ENCODE data around the gene TEX36.
"Not testable (repeated sequence)": the region's sequence is repeated elsewhere in the genome, so short reads cannot be mapped to it uniquely, and the experiment has no call there.

TEX36 gene

DNA sequence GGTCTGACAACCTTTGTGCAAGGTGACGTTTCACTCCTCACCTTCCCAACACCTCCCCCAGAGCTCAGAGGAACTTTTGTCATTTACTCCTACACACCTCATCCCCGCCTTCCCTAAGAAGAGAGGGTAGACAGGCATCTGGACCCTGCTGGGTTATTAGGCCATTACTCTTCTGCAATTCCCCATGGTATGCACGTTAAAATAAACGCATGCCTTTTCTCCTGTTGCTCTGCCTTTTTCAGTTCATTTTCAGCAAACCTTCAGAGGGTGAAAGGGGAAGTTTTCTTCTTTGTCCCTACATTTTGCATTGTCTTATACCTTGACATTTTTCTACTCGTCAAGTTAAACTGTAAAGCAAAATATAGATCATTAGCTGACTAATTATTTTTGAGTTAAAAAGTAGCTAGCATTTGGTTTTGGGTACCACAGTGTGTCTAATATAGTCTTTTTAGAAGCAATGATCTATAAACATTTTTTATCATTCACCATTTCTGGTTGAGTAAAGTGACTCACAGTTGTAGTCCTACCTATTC, 26.1 kb upstream of the TEX36 start:
- Histone ChIP-seq H3K36me3 (ENCODE audit: control insufficient read depth, insufficient read depth, low read length) (no peaks in the 10 kb centered on the region), H3K27me3 (ENCODE audit: control insufficient read depth, insufficient read depth, low read length) (no peaks in the 10 kb centered on the region), H3K27ac (ENCODE audit: low read depth, low read length) (no peak overlapping the region), H3K9ac (ENCODE audit: low read length) (no peak overlapping the region), H3K9me3 (ENCODE audit: control insufficient read depth, insufficient read depth, low read depth, low read length) (peaks cover 4% of the 10 kb centered on the region; the same call in 1 of the 2 replicates), H3K4me3 (ENCODE audit: low read depth, low read length) (no peak overlapping the region), H3K4me1 (ENCODE audit: control insufficient read depth, insufficient read depth, low read length) (peaks cover 7% of the 10 kb centered on the region; the same call in 1 of the 2 replicates)

DNA sequence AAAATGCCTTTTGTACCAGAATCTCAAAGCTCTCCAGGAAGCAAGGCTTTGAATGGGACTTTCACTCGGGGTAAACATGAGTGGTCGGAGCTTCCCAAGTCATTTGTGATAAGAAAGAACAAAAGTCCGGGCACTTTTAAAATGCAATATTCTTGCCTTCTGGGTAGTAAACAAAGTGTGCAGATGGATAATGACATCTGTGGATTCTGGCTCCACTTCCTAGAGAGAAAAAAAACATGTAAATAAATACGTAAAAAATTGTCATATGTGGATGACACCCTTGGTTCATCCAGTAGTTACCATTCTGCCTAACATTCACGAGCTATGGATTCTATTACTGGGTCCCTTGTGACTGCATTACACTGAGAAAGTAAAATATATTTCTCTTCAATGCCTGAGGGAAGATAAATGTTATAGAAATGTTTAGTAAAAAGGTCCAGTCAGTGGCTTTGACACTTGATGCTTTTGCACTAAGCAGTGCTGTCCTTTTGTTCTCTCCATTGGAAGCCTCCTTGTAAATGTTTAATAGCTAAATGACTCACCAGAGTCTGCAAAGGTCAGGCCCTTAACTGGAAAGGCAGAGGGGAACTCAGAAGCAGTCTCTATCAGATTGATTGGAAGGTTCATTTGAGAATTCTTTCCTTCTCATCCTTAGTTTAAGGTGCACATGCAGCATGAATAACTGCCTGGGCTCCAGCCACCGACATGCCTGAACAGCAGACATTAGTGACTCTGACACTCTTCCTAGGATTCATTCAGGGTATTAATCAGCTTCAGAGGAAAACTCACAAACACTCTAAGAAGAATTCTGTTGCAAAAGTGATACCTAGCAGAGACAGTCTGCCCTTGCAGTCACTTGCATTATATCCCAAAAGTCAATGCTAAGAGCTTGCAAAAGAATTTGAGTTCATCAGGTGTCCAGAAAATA, 24.8 kb upstream of the TEX36 start:
- Histone ChIP-seq H3K36me3 (ENCODE audit: control insufficient read depth, insufficient read depth, low read length) (no peaks in the 10 kb centered on the region), H3K9ac (ENCODE audit: low read length) (no peak overlapping the region), H3K27me3 (ENCODE audit: control insufficient read depth, insufficient read depth, low read length) (no peaks in the 10 kb centered on the region), H3K4me3 (ENCODE audit: low read depth, low read length) (no peak overlapping the region), H3K9me3 (ENCODE audit: control insufficient read depth, insufficient read depth, low read depth, low read length) (peaks cover 4% of the 10 kb centered on the region; the same call in 1 of the 2 replicates), H3K27ac (ENCODE audit: low read depth, low read length) (no peak overlapping the region), H3K4me1 (ENCODE audit: control insufficient read depth, insufficient read depth, low read length) (peaks cover 7% of the 10 kb centered on the region; the same call in 1 of the 2 replicates)

DNA sequence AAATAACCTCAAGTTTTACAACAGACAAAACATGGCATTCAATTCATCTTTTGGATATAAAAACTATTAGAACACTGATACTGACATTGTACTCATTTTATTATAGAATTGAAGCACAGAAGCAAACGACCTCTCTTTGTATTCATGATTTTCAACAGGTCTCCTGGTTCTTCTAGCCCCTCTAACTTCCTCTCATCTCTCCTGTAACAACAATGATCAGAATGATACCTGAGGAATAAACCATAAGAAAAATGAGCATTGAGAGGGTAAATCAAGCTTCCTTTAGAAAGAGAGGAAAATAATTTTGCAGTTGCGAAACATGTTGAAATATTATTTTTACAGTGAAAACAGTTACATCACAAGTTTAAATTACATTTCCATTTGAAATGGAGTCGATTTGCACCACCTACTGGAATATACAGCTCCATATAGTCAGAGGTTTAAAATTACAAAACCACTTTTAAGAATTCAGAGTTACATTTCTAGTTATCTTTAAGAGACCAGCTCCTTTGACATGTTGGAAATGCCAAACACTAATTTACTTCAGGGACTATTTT, 17.5 kb upstream of the TEX36 start:
- no peak overlapping the region for H3K27ac ChIP-seq (ENCODE audit: low read depth, low read length)
- no peak overlapping the region for H3K9ac ChIP-seq (ENCODE audit: low read length)
- H3K27me3 ChIP-seq (ENCODE audit: control insufficient read depth, insufficient read depth, low read length), result no peaks in the 10 kb centered on the region
- no peaks in the 10 kb centered on the region for H3K4me1 ChIP-seq (ENCODE audit: control insufficient read depth, insufficient read depth, low read length)
- H3K4me3 ChIP-seq (ENCODE audit: low read depth, low read length), result no peak overlapping the region
- H3K9me3 ChIP-seq (ENCODE audit: control insufficient read depth, insufficient read depth, low read depth, low read length), result no peaks in the 10 kb centered on the region
- H3K36me3 ChIP-seq (ENCODE audit: control insufficient read depth, insufficient read depth, low read length), result no peaks in the 10 kb centered on the region

DNA sequence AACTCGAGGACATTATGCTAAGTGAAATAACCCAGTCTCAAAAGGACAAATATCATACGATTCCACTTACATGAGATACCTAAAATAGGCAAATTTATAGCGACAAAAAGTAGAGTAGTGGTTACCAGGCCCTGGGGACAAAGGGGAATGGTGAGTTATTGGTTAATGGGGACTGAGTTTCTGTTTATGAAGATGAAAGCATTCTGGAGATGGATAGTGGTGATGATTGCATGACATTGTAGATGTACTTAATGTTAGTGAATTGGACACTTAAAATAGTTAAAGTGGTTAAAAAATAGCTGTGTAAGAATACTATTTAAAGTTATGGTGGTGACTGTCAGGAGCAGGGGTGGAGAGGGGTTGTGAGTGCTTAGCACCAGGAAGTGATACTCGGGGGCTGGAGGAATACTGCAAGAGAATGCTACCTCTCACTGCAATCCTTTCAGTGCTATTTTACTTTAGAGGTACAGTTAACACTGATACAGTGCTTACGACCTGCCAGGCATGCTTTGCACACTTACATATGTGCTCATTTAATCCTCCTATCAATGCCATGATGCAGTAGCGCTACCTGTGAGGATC, 16.7 kb upstream of the TEX36 start:
- Histone ChIP-seq H3K36me3 (ENCODE audit: control insufficient read depth, insufficient read depth, low read length) (no peaks in the 10 kb centered on the region), H3K4me1 (ENCODE audit: control insufficient read depth, insufficient read depth, low read length) (no peaks in the 10 kb centered on the region), H3K9ac (ENCODE audit: low read length) (no peak overlapping the region)

DNA sequence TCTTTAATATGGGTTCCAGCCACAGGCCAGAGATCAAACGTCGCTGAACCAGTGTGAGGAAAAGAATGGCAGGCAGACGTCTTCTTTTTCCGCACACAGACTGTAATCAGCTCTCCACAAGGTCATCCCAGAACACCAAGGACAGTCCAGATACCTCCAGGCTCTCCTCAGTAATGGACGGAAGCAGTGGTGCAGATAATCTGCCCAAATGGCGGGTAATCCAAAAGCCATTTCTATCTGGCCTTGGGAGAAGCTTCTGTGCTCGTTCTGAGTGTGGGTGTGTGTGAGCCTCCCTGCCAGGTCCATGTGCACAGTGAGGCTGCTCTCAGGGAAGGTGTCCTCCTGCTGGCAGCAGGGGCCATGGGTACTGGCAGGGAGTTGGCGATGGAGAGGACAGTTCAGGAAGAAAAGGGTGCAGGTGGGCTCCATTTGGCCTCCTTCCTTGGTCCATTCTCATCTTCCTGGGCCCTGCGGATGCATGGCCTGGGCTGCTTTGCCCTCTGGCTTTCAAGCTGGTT, 15.6 kb upstream of the TEX36 start:
- Histone ChIP-seq H3K9ac (ENCODE audit: low read length) (no peak overlapping the region), H3K27me3 (ENCODE audit: control insufficient read depth, insufficient read depth, low read length) (no peaks in the 10 kb centered on the region), H3K9me3 (ENCODE audit: control insufficient read depth, insufficient read depth, low read depth, low read length) (no peaks in the 10 kb centered on the region), H3K27ac (ENCODE audit: low read depth, low read length) (no peak overlapping the region), H3K4me1 (ENCODE audit: control insufficient read depth, insufficient read depth, low read length) (no peaks in the 10 kb centered on the region), H3K4me3 (ENCODE audit: low read depth, low read length) (no peak overlapping the region), H3K36me3 (ENCODE audit: control insufficient read depth, insufficient read depth, low read length) (no peaks in the 10 kb centered on the region)

More for the DNA sequence above, 16.7 kb upstream of the TEX36 start:
- Histone ChIP-seq H3K4me3 (ENCODE audit: low read depth, low read length) (no peak overlapping the region), H3K9me3 (ENCODE audit: control insufficient read depth, insufficient read depth, low read depth, low read length) (no peaks in the 10 kb centered on the region), H3K27me3 (ENCODE audit: control insufficient read depth, insufficient read depth, low read length) (no peaks in the 10 kb centered on the region), H3K27ac (ENCODE audit: low read depth, low read length) (no peak overlapping the region)

DNA sequence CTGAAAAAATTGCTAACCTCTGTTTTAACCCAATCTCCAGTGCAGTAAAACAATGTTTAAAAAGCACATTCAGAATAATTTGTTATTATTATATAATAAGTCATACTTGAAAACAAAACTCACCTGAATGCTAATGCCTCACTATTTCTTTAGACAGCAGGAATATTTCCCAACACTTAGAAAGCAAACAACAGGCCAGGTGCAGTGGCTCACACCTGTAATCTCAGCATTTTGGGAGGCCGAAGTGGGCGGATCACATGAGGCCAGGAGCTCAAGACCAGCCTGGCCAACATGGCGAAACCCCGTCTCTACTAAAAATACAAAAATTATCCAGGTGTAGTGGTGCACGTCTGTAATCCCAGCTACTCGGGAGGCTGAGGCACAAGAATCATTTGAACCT, 13.9 kb upstream of the TEX36 start:
- not testable (repeated sequence) for H3K4me3 ChIP-seq (ENCODE audit: low read depth, low read length); H3K27ac ChIP-seq (ENCODE audit: low read depth, low read length); H3K9me3 ChIP-seq (ENCODE audit: control insufficient read depth, insufficient read depth, low read depth, low read length); H3K9ac ChIP-seq (ENCODE audit: low read length); H3K27me3 ChIP-seq (ENCODE audit: control insufficient read depth, insufficient read depth, low read length); H3K36me3 ChIP-seq (ENCODE audit: control insufficient read depth, insufficient read depth, low read length); H3K4me1 ChIP-seq (ENCODE audit: control insufficient read depth, insufficient read depth, low read length)

DNA sequence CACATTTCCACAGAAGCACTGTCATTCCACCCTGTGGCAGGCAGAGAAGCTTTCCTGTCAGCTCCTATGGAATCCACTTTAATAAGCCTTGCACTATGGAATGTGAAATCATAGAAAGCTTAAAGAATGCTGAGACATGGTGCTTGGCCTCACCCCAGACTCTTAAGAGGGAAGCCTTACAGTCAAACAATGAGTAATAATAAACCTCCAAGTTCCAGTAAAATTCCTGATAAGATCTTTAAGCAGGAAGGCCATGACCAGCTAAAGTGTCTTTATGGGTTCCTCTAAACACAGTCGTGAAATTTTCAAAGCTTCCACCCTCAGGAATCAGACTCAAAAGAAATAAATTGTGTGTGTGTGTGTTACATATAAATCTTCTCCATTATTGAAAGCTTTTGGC, 11.9 kb upstream of the TEX36 start:
- Histone ChIP-seq H3K27me3 (ENCODE audit: control insufficient read depth, insufficient read depth, low read length) (no peaks in the 10 kb centered on the region), H3K27ac (ENCODE audit: low read depth, low read length) (no peak overlapping the region), H3K9ac (ENCODE audit: low read length) (no peak overlapping the region), H3K9me3 (ENCODE audit: control insufficient read depth, insufficient read depth, low read depth, low read length) (no peaks in the 10 kb centered on the region), H3K4me1 (ENCODE audit: control insufficient read depth, insufficient read depth, low read length) (no peaks in the 10 kb centered on the region; the same call in 1 of the 2 replicates), H3K4me3 (ENCODE audit: low read depth, low read length) (no peak overlapping the region), H3K36me3 (ENCODE audit: control insufficient read depth, insufficient read depth, low read length) (no peaks in the 10 kb centered on the region)

DNA sequence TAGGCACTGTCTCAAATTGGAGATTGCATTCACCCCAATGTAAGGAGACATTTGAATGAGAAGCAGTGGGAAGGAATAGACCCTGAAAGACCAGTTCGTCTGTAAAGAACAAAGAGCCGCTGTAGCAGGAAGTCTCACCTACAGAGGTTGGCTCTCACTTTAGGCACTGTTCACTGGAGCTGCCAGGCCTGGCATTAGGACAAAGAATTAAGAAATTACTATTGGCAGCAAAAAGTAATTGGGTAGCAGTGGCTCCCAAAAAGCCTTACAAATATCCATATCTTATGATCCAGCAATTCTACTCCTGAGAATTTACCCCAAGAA, 10.5 kb upstream of the TEX36 start:
- no peaks in the 10 kb centered on the region for H3K9me3 ChIP-seq (ENCODE audit: control insufficient read depth, insufficient read depth, low read depth, low read length)
- H3K27ac ChIP-seq (ENCODE audit: low read depth, low read length), result no peak overlapping the region
- no peak overlapping the region for H3K9ac ChIP-seq (ENCODE audit: low read length)
- H3K27me3 ChIP-seq (ENCODE audit: control insufficient read depth, insufficient read depth, low read length), result no peaks in the 10 kb centered on the region
- H3K36me3 ChIP-seq (ENCODE audit: control insufficient read depth, insufficient read depth, low read length), result no peaks in the 10 kb centered on the region
- H3K4me1 ChIP-seq (ENCODE audit: control insufficient read depth, insufficient read depth, low read length), result no peaks in the 10 kb centered on the region; the same call in 1 of the 2 replicates
- H3K4me3 ChIP-seq (ENCODE audit: low read depth, low read length), result no peak overlapping the region

DNA sequence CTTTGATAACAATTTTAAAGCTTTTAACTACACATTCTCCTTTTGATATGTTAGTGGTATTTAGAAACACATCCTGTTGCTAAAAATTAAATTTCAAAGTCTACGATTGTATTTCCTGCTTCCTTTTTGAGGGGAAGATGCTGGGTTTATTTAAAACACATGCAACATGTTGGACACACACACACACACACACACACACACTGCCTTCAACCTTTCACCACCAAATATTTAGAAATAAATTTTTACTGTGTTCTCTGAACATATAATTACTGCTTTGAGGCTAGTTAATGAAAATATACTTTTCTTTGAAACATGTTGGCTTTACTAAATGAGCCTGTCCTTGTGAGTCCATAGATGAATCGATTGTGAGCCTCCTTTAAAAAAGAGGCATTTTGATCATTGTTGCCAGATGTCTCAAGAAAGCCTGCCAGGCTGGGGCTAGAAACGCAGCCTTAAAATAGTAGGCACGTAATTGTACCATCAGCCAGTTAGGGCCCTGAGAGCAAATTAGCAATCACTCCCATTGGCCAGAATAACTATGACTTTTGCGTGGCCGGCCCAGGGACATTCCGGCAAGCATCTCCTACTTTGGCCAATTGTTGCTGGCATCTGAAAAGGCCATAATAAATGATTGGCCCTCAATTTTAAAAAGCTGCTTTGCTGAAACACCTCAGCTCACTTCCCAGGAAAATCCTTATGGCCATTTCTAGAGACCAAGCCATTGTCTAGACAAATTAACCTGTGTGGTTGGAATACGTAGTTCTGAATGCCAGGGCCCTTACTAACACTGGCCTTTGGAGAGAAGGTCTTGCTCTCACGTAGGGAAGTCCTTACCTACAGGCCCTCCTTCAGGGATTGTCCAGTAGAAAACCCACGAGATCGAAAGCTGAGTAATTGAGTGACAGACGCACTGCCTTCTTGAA, 9.9 kb upstream of the TEX36 start:
- H3K9me3 ChIP-seq (ENCODE audit: control insufficient read depth, insufficient read depth, low read depth, low read length), result no peaks in the 10 kb centered on the region
- H3K4me1 ChIP-seq (ENCODE audit: control insufficient read depth, insufficient read depth, low read length), result no peaks in the 10 kb centered on the region; the same call in 1 of the 2 replicates
- no peak overlapping the region for H3K4me3 ChIP-seq (ENCODE audit: low read depth, low read length)
- H3K27me3 ChIP-seq (ENCODE audit: control insufficient read depth, insufficient read depth, low read length), result no peaks in the 10 kb centered on the region
- no peaks in the 10 kb centered on the region for H3K36me3 ChIP-seq (ENCODE audit: control insufficient read depth, insufficient read depth, low read length)
- H3K9ac ChIP-seq (ENCODE audit: low read length), result no peak overlapping the region
- no peak overlapping the region for H3K27ac ChIP-seq (ENCODE audit: low read depth, low read length)

DNA sequence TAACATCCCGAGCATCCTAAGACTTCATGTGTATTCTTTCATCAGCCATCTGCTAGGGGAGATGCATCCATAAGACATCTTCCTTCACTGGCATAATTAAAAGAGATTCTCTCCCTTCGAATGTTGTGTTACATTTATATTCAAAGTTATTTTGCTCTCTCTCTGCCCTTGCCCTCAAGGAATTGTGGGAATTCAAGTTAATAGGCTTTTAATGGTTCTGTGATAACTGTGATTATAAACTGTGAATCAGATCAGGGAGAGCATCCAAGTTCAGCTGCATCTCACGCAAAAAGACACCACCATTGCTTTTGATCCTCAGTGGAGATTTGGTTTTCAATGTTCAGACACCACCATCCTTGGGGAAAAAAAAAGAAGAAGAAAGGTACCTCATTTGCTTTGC, 9.2 kb upstream of the TEX36 start:
- Histone ChIP-seq H3K27me3 (ENCODE audit: control insufficient read depth, insufficient read depth, low read length) (no peaks in the 10 kb centered on the region), H3K4me3 (ENCODE audit: low read depth, low read length) (no peak overlapping the region), H3K9me3 (ENCODE audit: control insufficient read depth, insufficient read depth, low read depth, low read length) (no peaks in the 10 kb centered on the region), H3K27ac (ENCODE audit: low read depth, low read length) (no peak overlapping the region), H3K36me3 (ENCODE audit: control insufficient read depth, insufficient read depth, low read length) (no peaks in the 10 kb centered on the region), H3K9ac (ENCODE audit: low read length) (no peak overlapping the region), H3K4me1 (ENCODE audit: control insufficient read depth, insufficient read depth, low read length) (no peaks in the 10 kb centered on the region; the same call in 1 of the 2 replicates)
